ENCODE measurements around the gene FOSL1. TPM values are rescaled to one million over a fixed set of nuclear protein-coding genes. Genes with fewer than 3 reads are reported as not detected.
A peak's percentile ranks its signal among the peaks of the same experiment; 100 is the strongest.

Gene FOSL1
- polyA plus RNA-seq, 3 donors, result 2.5 to 28.2 (median 2.5) TPM

DNA sequence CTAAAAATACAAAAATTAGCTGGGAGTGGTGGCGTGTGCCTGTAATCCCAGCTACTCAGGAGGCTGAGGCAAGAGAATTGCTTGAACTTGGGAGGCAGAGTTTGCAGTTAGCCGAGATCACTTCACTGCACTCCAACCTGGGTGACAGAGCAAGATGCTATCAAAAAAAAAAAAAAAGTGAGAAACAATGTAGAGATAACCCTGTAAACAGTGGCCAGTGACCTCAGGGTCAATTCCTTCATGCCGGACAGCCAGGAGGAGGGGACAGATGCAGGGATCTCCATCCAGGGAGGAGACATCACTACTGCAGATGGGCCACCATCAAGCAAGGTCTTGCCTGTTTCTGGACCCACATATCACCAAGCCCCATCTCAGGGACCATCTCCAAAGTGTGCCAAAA is 52.4 kb downstream of the FOSL1 start:
- no peak overlapping the region for H3K27ac ChIP-seq (ENCODE audit: low read depth in 1 of 2, low read length in 2 of 2)

DNA sequence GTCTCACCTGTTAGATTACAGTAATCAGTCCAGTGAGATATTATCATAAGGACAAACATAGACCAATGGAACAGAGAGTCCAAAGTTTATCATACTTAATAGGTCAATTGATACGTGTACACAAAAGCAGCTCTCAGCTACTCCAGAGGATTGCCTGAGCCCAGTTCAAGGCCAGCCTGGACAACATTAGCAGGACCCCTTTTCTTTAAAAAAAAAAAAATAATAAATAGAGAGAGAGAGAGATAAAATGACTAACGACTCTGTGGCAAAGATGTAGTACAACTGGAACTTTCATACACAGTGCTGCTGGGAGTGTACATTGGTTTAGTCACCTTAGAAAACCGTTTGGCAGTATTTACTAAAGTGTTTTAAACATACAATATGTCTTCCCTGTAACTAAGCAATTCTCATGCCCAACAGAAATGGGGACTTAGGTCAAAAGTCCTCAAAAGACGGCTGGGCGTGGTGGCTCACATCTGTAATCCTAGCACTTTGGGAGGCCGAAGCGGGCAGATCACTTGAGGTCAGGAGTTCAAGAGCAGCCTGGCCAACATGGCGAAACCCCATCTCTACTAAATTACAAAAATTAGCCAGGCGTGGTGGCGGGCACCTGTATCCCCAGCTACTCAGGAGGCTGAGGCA is 55.8 kb downstream of the FOSL1 start:
- Histone ChIP-seq H3K9me3 (replicated peaks in 1 of 2; ENCODE audit: control insufficient read depth in 1 of 2, insufficient read depth in 1 of 2, low read length in 2 of 2) (no peaks in the 10 kb centered on the region), H3K9ac (ENCODE audit: insufficient read depth, low read length, poor library complexity, severe bottlenecking) (no peak overlapping the region), H2AFZ (ENCODE audit: insufficient read depth, low read depth, low read length, poor library complexity, severe bottlenecking) (no peak overlapping the region), H3K27me3 (ENCODE audit: control insufficient read depth in 2 of 2, insufficient read depth in 2 of 2, low read length in 2 of 2) (no peaks in the 10 kb centered on the region), H3K36me3 (replicated peaks in 1 of 2; ENCODE audit: control insufficient read depth in 1 of 2, insufficient read depth in 2 of 2, low read length in 2 of 2) (no peaks in the 10 kb centered on the region), H4K20me1 (ENCODE audit: insufficient read depth, low read length) (no peaks in the 10 kb centered on the region), H3K4me1 (ENCODE audit: control insufficient read depth in 1 of 2, insufficient read depth in 2 of 2, low read length in 2 of 2) (no peaks in the 10 kb centered on the region), H3K79me2 (ENCODE audit: insufficient read depth, low read length) (no peaks in the 10 kb centered on the region), H3K4me2 (replicated peaks; ENCODE audit: extremely low read depth, low read length, poor library complexity, severe bottlenecking) (no peak overlapping the region), H3K4me3 (replicated peaks in 1 of 3; ENCODE audit: low read depth in 2 of 3, low read length in 3 of 3) (no peak overlapping the region), H3K27ac (ENCODE audit: low read depth in 1 of 2, low read length in 2 of 2) (no peak overlapping the region)
- Mint-ChIP-seq H3K27ac (no peak overlapping the region), H3K4me1 (peaks cover 5% of the 10 kb centered on the region), H3K36me3 (no peaks in the 10 kb centered on the region), H3K4me3 (no peak overlapping the region), H3K9me3 (no peaks in the 10 kb centered on the region), H3K27me3 (ENCODE audit: low read depth in 3 of 3) (peaks cover 0 to 5% (median 3%) of the 10 kb centered on the region in 3 donors)
- no peak for DNase-seq
- 96% methylated on average over 7 of the region's 10 CpGs for WGBS (ENCODE audit: insufficient coverage)
- TF ChIP-seq, protein P1, sequence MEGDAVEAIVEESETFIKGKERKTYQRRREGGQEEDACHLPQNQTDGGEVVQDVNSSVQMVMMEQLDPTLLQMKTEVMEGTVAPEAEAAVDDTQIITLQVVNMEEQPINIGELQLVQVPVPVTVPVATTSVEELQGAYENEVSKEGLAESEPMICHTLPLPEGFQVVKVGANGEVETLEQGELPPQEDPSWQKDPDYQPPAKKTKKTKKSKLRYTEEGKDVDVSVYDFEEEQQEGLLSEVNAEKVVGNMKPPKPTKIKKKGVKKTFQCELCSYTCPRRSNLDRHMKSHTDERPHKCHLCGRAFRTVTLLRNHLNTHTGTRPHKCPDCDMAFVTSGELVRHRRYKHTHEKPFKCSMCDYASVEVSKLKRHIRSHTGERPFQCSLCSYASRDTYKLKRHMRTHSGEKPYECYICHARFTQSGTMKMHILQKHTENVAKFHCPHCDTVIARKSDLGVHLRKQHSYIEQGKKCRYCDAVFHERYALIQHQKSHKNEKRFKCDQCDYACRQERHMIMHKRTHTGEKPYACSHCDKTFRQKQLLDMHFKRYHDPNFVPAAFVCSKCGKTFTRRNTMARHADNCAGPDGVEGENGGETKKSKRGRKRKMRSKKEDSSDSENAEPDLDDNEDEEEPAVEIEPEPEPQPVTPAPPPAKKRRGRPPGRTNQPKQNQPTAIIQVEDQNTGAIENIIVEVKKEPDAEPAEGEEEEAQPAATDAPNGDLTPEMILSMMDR (IDR thresholded peaks at IDR 0.05), result no peak
- intact Hi-C loops (cut with micrococcal nuclease), result no loop called here

More for the DNA sequence above, 52.4 kb downstream of the FOSL1 start:
- H3K4me3 Mint-ChIP-seq, result no peak overlapping the region
- peaks cover 0 to 5% (median under 1%) of the 10 kb centered on the region in 3 donors for H3K27me3 Mint-ChIP-seq (ENCODE audit: low read depth in 3 of 3)
- Histone ChIP-seq H3K4me2 (replicated peaks; ENCODE audit: extremely low read depth, low read length, poor library complexity, severe bottlenecking) (no peak overlapping the region), H3K4me3 (replicated peaks in 1 of 3; ENCODE audit: low read depth in 2 of 3, low read length in 3 of 3) (no peak overlapping the region), H3K9me3 (replicated peaks in 1 of 2; ENCODE audit: control insufficient read depth in 1 of 2, insufficient read depth in 1 of 2, low read length in 2 of 2) (peaks cover 4 to 8% of the 10 kb centered on the region in 2 donors), H4K20me1 (ENCODE audit: insufficient read depth, low read length) (peaks cover 33% of the 10 kb centered on the region), H3K9ac (ENCODE audit: insufficient read depth, low read length, poor library complexity, severe bottlenecking) (no peak overlapping the region), H3K4me1 (ENCODE audit: control insufficient read depth in 1 of 2, insufficient read depth in 2 of 2, low read length in 2 of 2) (no peaks in the 10 kb centered on the region), H3K36me3 (replicated peaks in 1 of 2; ENCODE audit: control insufficient read depth in 1 of 2, insufficient read depth in 2 of 2, low read length in 2 of 2) (peaks cover 8 to 23% of the 10 kb centered on the region in 2 donors), H3K79me2 (ENCODE audit: insufficient read depth, low read length) (no peaks in the 10 kb centered on the region), H3K27me3 (ENCODE audit: control insufficient read depth in 2 of 2, insufficient read depth in 2 of 2, low read length in 2 of 2) (no peaks in the 10 kb centered on the region), H2AFZ (ENCODE audit: insufficient read depth, low read depth, low read length, poor library complexity, severe bottlenecking) (no peak overlapping the region)
- H3K9me3 Mint-ChIP-seq, result peaks cover 0 to 10% (median 8%) of the 10 kb centered on the region in 7 donors
- H3K27ac Mint-ChIP-seq, result peak overlapping the region in 1 of 7 donors; percentile 12
- intact Hi-C loops (cut with micrococcal nuclease), result no loop called here
- 93% methylated on average over 2 of the region's 3 CpGs for WGBS (ENCODE audit: insufficient coverage)
- TF ChIP-seq, protein P1 (IDR thresholded peaks at IDR 0.05), result no peak
- H3K4me1 Mint-ChIP-seq, result peaks cover 9% of the 10 kb centered on the region
- DNase-seq, result no peak
- H3K36me3 Mint-ChIP-seq, result peaks cover 11 to 18% of the 10 kb centered on the region in 2 donors
